K562 (cell line): ENCODE results near the gene KIF5A. TPM values are rescaled to one million over a fixed set of nuclear protein-coding genes. Genes with fewer than 3 reads are reported as not detected.

ENCODE experiments used
- ASH1L ChIP-seq: fragments of 450-650 bp; IDR thresholded peaks from 2 replicates; pipeline ENCODE4 v1.6.1; 2018; ENCODE audit warnings: borderline replicate concordance, mild to moderate bottlenecking, low read depth; ENCODE audit not compliant: partially characterized antibody
- BACH1 ChIP-seq: fragments of 200-800 bp; sonication (Bioruptor generic); IDR thresholded peaks from 2 replicates; pipeline ENCODE4 v1.6.1; 2016; ENCODE audit warnings: missing genetic modification characterization, missing compliant biosample characterization
- CCAR2 ChIP-seq: fragments of 200-400 bp; formaldehyde crosslinking; IDR thresholded peaks from 2 replicates; pipeline ENCODE4 v1.6.1; 2017; ENCODE audit warnings: mild to moderate bottlenecking, low read depth, low read length
- CTCF ChIP-seq, 3 experiments: IDR thresholded peaks in 2 of 3; conservative IDR thresholded peaks in 1 of 3; 2 replicates each; pipeline ENCODE4 v1.5.1; 2011 to 2012; ENCODE audit warnings: low read length in 3 of 3, mild to moderate bottlenecking in 3 of 3, control low read depth in 2 of 3, improper control_type of control experiment in 1 of 3, inconsistent platforms in 1 of 3, low read depth in 1 of 3, mixed read lengths in 1 of 3, moderate library complexity in 1 of 3; ENCODE audit not compliant: insufficient read depth in 2 of 3
- HDAC6 ChIP-seq: IDR thresholded peaks from 2 replicates; pipeline ENCODE4 v1.6.1; 2012; ENCODE audit warnings: low read depth, mild to moderate bottlenecking, control low read depth, inconsistent platforms, low read length, moderate library complexity
- JUN ChIP-seq, 2 experiments: sonication (generic) in 1 of 2; formaldehyde crosslinking in 1 of 2; IDR thresholded peaks; 2 replicates each; pipeline versions ENCODE4 v1.6.1 to v1.8.0; 2012 to 2022; ENCODE audit warnings: borderline replicate concordance in 2 of 2, mild to moderate bottlenecking in 2 of 2, improper control_type of control experiment in 1 of 2, low read depth in 1 of 2, low read length in 1 of 2, missing genetic modification reagents in 1 of 2
- MTA1 ChIP-seq: fragments of 450-650 bp; IDR thresholded peaks from 2 replicates; pipeline ENCODE4 v1.6.1; 2017; ENCODE audit warnings: borderline replicate concordance
- MXD1 ChIP-seq: fragments of 250-450 bp; sonication (Bioruptor Pico); IDR thresholded peaks from 2 replicates; pipeline ENCODE4 v1.8.0; 2021; ENCODE audit warnings: borderline replicate concordance, mild to moderate bottlenecking, moderate library complexity; ENCODE audit not compliant: poor library complexity, severe bottlenecking
- NCOA1 ChIP-seq: fragments of 450-650 bp; IDR thresholded peaks from 2 replicates; pipeline ENCODE4 v1.6.1; 2016; ENCODE audit warnings: low read depth
- NCOA2 ChIP-seq, 2 experiments: fragments of 450-650 bp; IDR thresholded peaks; 2 replicates each; pipeline ENCODE4 v1.6.1; 2018; ENCODE audit warnings: mild to moderate bottlenecking in 2 of 2, moderate library complexity in 1 of 2; ENCODE audit not compliant: partially characterized antibody in 2 of 2
- NFE2L1 ChIP-seq: fragments of 450-650 bp; IDR thresholded peaks from 2 replicates; pipeline ENCODE4 v1.6.1; 2016; ENCODE audit warnings: missing genetic modification characterization, low read depth, mild to moderate bottlenecking, missing compliant biosample characterization, moderate library complexity, borderline replicate concordance
- NRF1 ChIP-seq, 2 experiments: fragments of 450-650 bp; IDR thresholded peaks in 1 of 2; conservative IDR thresholded peaks in 1 of 2; 2 replicates each; pipeline ENCODE4 v1.6.1; 2014; ENCODE audit warnings: mild to moderate bottlenecking in 2 of 2
- RAD21 ChIP-seq, 2 experiments: fragments of 250-450 bp in 1 of 2; fragments of 450-650 bp in 1 of 2; sonication (Bioruptor Pico) in 1 of 2; formaldehyde crosslinking in 1 of 2; IDR thresholded peaks in 1 of 2; conservative IDR thresholded peaks in 1 of 2; 2 replicates each; pipeline versions ENCODE4 v1.4.0 to v1.8.0; 2020 to 2022; ENCODE audit warnings: mild to moderate bottlenecking in 2 of 2, moderate library complexity in 1 of 2
- RAD51 ChIP-seq: fragments of 450-650 bp; IDR thresholded peaks from 2 replicates; pipeline ENCODE4 v1.7.1; 2016; ENCODE audit warnings: low read depth, mild to moderate bottlenecking, borderline replicate concordance
- RHOXF2B ChIP-seq: fragments of 250-450 bp; sonication (Bioruptor Pico); conservative IDR thresholded peaks from 2 replicates; pipeline ENCODE4 v1.5.1; 2021
- SIN3A ChIP-seq, 2 experiments: fragments of 150-350 bp in 1 of 2; IDR thresholded peaks; 2 replicates each; pipeline ENCODE4 v1.6.1; 2011 to 2016; ENCODE audit warnings: borderline replicate concordance in 2 of 2, low read depth in 2 of 2, low read length in 2 of 2, mild to moderate bottlenecking in 2 of 2, moderate library complexity in 2 of 2; ENCODE audit not compliant: control insufficient read depth in 1 of 2
- ZNF165 ChIP-seq: fragments of 250-450 bp; sonication (Bioruptor Pico); IDR thresholded peaks from 2 replicates; pipeline ENCODE4 v1.4.0; 2020; ENCODE audit warnings: borderline replicate concordance
- ZNF395 ChIP-seq: fragments of 200-800 bp; sonication (Bioruptor generic); IDR thresholded peaks from 2 replicates; pipeline ENCODE4 v1.6.1; 2017; ENCODE audit warnings: missing genetic modification characterization, missing compliant biosample characterization
- ZNF644 ChIP-seq: fragments of 200-800 bp; sonication (Bioruptor generic); IDR thresholded peaks from 2 replicates; pipeline ENCODE4 v1.6.1; 2016; ENCODE audit warnings: low read depth, missing genetic modification characterization, missing compliant biosample characterization
- ZNF696 ChIP-seq: fragments of 250-450 bp; sonication (Bioruptor Pico); conservative IDR thresholded peaks from 2 replicates; pipeline ENCODE4 v1.4.0; 2020; ENCODE audit warnings: mild to moderate bottlenecking, moderate library complexity
- ZNF717 ChIP-seq: fragments of 250-450 bp; sonication (Bioruptor Pico); IDR thresholded peaks from 2 replicates; pipeline ENCODE4 v1.5.0; 2021
- polyA plus RNA-seq, 8 experiments: library from polyadenylated mRNA; depleted of rRNA in 4 of 8; stranded (reverse) in 5 of 8; unstranded in 3 of 8; fragments of >200 nt; fragmentation: Nextera tagmentation in 2 of 8; fragmentation: Illumina TruSeq in 1 of 8; extraction: Ambion mirVana in 2 of 8; extraction: Trizol in 1 of 8; gene quantifications; 2 replicates each; pipeline versions ENCODE4 v1.2.1 to v1.2.3, GENCODE V29; 2011 to 2014; ENCODE audit warnings: inconsistent platforms in 1 of 8, missing spikeins in 1 of 8
- total RNA-seq, 7 experiments: library from RNA; depleted of rRNA in 6 of 7; stranded (reverse); fragments of >200 nt in 6 of 7; fragmentation: Illumina TruSeq in 2 of 7; extraction: Trizol in 2 of 7; gene quantifications; 2 replicates each; pipeline versions ENCODE4 v1.2.1 to v1.2.3, GENCODE V29; 2011 to 2021; ENCODE audit warnings: low replicate concordance in 1 of 7

The KIF5A gene
- total and polyA plus RNA-seq, 9 of the 15 experiments (the other 6 are each of a cell fraction or from before 2014, with no cell fraction given), result 3.4 to 17.7 (median 8.0) TPM

- TF ChIP-seq NCOA1 (peak; percentile 64; the same call in 1 of the 2 replicates), ZNF696 (CRISPR knock-in tag) (no peak), BACH1 (no peak), ZNF644 (tag) (peak; percentile 41; the same call in 1 of the 2 replicates), NFE2L1 (tag) (no peak), CCAR2 (no peak), SIN3A (IDR thresholded peaks at IDR 0.05; ENCODE audit: borderline replicate concordance in 2 of 2, control insufficient read depth in 1 of 2, low read depth in 2 of 2, low read length in 2 of 2) (peak; percentile 16 to 64; a peak in 1 of 4 replicates), MXD1 (peak; percentile 66), HDAC6 (no peak), ZNF395 (CRISPR knock-in tag) (no peak), RAD21 (CRISPR knock-in tag; conservative IDR thresholded peaks at IDR 0.05 in 1 of 2, IDR thresholded peaks at IDR 0.05 in 1 of 2) (peak in 1 of 2 experiments; percentile 44; a peak in 1 of 4 replicates), RAD51 (peak; percentile 97), CTCF (IDR thresholded peaks at IDR 0.05 in 2 of 3, conservative IDR thresholded peaks at IDR 0.05 in 1 of 3; ENCODE audit: insufficient read depth in 2 of 3, low read depth in 1 of 3, low read length in 3 of 3) (peak in 1 of 3 experiments; percentile 26; a peak in 2 of 6 replicates), ZNF165 (CRISPR knock-in tag) (no peak), NCOA2 (IDR thresholded peaks at IDR 0.05; ENCODE audit: partially characterized antibody in 2 of 2) (no peak), JUN (IDR thresholded peaks at IDR 0.05; ENCODE audit: borderline replicate concordance, low read depth, low read length) (no peak), JUN (CRISPR knock-in tag; IDR thresholded peaks at IDR 0.05; ENCODE audit: borderline replicate concordance) (0 out of 2 replicates have a peak, but pooled peaks have one; percentile 52), ZNF717 (CRISPR knock-in tag) (no peak), ASH1L (no peak), NRF1 (conservative IDR thresholded peaks at IDR 0.05 in 1 of 2, IDR thresholded peaks at IDR 0.05 in 1 of 2) (peak; percentile 91 to 92), RHOXF2B (CRISPR knock-in tag) (no peak), MTA1 (peak; percentile 60; the same call in 1 of the 2 replicates)
These were observed 27.6 kb upstream of the KIF5A start, which contains the start of gene MBD6 (continued) for GRCh38 chr12:57522011-57522886.
